Sigmoid colon (tissue), 4 donors: ENCODE data around the gene HOXC13.

Source experiments
- EP300 ChIP-seq, 4 donors: sonication (generic); formaldehyde crosslinking; IDR thresholded peaks; one replicate each; pipeline ENCODE4 v1.6.1; 2017; ENCODE audit warnings: antibody characterized with exemption in 4 of 4
- POLR2A ChIP-seq, 2 donors: fragments of 450-650 bp; IDR thresholded peaks; one replicate each; pipeline ENCODE4 v1.6.1; 2016; ENCODE audit warnings: antibody characterized with exemption in 2 of 2, mild to moderate bottlenecking in 2 of 2, moderate library complexity in 2 of 2
- POLR2AphosphoS5 ChIP-seq, 4 donors: sonication (generic); formaldehyde crosslinking; IDR thresholded peaks; one replicate each; pipeline ENCODE4 v1.6.1; 2017; ENCODE audit warnings: antibody characterized with exemption in 4 of 4

DNA sequence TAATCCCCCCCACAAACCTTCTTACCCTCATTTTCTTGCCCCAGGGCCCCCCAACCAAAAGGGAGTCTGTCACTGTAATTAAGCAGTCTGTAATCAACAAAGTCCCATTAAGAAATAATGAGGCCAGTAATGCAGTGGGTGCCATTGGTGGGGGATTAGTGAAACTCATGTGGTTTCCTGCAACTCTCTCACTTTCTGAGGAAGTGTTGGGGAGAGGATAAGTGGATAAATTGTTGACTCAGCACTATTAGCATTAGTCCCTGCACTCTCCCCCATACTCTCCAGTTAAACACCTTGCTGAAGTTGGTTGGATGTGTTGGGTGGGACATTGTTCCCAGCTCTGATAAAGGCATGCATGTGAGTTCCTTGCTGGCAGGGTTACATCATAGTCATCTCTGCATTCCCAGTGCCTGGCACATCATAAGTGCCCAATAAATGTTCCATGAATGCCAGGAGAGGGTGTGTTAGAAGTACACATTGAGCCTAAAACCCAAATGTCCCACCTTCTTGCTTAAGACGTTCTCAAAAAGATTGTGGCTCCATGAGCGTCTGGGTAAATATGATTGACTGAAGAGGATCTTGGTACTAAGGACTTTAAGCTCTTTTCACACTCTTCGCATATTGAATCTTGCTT, 45.8 kb upstream of the HOXC13 start:
- TF ChIP-seq POLR2A (IDR thresholded peaks at IDR 0.05) (no peak), EP300 (IDR thresholded peaks at IDR 0.05) (no peak), POLR2AphosphoS5 (IDR thresholded peaks at IDR 0.05) (no peak)
